Stimulated activated CD4-positive, alpha-beta T cell treated with anti-CD3 and anti-CD28 coated beads, Interleukin-15, amount 100 ng/mL, for 24 hours (primary cell): Measurements from ENCODE around the gene ALLC.

ENCODE experiments used
- DNase-seq: peaks from one replicate; pipeline ENCODE4 v3.0.0-alpha.2; 2020

Gene ALLC

DNA sequence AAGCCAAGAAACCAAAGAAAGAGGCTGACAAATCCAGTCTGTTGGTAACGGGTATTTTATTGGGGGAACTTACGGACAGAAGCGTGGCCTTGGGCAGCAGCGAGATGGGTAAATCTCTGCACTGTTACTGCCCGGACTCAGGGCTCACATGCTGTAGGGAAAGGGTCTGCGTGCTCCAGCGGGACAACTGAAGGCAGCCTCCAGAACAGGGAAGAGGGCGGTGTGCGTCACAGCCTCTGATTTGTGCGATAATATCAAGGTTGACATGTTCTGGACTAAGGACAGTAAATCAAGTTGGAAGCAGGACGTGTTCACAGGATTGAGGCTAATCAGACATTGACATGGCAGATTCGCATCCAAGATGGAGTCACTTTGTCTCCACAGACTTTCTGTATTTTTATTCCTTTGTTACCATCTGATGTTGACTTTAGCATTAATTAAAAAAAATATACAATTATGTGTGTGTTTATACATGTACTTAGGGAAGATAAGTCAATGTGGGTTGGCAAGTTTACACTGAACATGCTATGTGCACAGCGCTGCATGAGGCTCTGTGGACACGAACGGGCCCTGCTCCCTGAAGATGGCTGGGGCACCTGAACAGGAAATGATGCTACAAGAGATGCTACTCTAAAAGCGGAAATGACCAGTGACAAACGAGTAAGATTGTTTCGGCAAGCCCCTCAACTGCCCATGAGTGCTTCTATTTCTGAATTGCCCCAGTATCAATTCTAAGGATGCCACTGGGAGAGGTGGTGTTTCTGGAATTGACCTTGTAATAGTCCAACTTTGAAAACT lies 22.7 kb downstream of the ALLC start:
- DNase-seq: no peak

DNA sequence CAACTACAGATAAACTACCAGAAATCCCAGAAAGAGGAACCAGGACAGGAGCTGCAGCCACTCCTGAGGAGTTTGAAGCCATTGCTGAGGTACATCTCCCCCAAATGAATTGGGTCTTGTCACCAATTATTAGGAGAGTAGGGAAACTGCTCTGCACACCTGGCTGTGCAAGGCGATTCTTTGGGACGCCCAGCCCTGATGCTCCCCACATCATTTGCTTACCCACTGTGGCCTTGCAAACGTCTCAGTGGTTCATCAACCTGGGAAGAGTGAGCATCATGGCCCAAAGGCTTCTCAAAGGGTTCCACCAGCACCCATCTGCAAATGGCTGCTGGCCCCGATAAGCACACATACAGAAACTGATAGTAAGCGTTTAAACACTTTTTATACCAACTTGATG lies 23.6 kb downstream of the ALLC start:
- DNase-seq: no peak

DNA sequence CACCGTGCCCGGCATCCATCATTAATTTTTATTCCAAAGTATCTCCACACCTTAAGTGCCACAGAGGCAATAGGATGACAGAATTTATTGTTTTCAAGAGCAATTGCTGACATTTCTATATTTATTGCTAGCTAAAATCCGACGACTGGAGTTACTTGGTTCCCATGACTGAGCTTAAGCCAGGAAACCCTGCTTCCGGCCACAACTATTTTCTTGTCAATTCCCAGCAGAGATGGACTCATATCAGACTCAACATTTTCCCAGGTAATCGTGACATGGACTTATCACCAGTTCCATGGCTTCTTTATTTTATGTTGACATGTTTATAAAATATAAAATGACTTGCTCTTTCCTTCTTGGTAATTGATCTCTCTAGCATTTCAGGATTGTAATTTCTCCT lies 24.8 kb downstream of the ALLC start:
- no peak for DNase-seq

DNA sequence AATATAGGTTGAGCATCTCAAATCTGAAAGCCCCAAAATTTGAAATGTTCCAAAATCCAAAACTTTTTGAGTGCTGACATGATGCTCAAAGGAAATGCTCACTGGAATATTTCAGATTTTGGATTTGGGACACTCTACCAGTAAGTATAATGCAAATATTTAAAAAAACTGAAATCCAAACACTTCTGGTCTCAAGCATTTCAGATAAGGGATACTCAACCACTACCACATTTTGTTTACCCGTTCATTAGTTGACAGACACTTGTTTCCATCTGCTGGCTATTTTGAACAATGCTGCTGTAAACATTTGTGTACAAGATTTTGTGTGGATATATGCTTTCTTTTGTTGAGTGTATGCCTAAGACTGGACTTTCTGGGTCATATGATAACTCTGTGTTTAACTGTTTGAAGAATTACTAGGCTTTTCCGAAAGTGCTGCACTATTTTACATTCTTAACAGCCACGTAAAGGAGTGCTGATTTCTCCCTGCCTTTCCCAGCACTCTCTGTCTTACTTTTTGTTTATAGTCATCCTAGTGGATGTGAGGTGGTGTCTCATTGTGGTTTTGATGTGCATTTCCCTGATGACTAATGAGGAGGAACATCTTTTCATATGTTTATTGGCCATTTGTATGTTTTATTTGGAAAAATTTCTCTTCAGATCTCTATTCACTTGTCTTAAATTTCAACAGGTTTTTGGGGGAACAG lies 25.9 kb downstream of the ALLC start:
- DNase-seq: no peak

DNA sequence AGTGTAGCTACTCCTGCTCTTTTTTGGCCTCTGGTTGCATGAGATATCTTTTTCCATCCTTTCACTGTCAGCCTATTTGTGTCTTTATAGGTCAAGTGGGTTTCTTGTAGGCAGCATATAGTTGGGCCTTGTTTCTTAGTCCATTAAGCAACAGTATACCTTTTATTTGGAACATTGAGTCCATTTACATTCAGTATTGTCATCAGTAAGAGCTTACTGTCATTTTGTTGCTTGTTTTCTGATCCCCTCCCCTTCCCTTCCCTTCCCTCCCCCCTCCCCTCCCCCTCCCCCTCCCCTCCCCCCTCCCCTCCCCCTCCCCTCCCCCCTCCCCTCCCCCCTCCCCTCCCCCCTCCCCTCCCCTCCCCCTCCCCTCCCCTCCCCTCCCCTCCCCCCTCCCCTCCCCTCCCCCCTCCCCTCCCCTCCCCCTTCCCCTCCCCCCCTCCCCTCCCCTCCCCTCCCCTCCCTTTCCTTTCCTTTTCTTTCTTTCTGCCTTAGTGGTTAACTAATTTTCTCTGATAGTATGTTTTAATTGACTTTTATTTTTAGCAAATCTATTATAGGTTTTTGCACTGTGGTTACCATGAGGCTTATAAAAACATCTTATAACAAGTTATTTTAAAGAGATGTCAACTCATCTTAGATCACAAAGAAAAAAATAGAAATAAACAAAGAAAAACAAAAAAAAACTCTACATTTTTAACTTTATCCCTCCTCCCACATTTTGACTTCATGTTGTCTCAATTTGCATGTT lies 32.2 kb downstream of the ALLC start:
- no peak for DNase-seq

DNA sequence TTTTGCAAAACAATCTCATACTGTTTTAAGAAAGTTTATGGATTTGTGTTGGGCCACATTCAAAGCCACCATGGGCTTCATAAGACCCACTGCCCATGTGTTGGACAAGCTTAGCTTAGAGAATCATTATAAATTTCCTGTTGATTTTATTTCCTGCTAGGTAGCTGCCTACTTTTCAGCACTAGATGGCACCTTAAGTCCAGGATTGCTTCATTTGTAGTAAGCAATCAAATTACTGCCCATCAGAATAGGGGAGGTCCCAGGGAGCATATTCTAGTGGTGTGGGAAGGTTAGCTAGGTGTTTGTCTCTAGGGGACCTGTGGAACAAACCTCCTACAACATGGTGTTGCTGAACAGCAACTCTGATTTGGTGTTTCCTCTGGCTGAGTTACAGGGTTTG lies 34.4 kb downstream of the ALLC start:
- DNase-seq: no peak

DNA sequence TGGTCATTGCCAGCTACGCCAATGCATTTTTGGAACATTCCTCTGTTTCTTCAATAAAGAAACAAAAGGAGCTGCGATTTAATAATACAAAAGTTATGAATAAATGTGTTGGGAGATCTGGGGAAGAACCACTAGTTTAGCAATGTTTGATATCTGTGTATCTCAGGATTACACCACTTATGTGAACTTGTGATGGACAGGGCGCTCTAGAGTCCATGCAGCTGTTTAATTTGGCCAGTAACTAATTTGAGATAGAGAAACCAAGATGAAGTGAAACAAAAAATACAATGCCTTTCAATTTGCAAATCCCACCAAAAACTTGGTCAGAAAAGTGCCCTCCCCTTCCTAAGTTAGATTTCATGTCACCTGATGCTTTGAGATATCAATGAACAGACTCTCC lies 38.5 kb downstream of the ALLC start:
- no peak for DNase-seq

DNA sequence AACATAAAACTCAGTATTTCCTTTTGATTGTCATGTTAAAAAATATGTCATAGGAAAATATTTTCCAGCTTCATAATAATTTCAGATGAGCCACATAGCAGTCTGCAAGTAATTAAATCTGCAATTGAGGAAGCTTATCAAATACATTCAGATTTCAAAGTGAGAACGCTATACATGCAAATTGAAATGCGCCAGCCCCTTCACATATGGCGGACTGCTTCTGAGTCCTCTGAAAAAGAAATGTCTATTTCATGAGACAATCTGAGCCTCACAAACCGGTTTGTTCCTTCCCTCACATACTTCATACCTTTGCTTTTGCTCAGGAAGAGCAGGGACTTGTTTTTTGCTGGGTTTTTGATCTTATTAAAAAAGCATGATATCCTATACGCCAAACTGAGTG lies 43.1 kb downstream of the ALLC start:
- no peak for DNase-seq

DNA sequence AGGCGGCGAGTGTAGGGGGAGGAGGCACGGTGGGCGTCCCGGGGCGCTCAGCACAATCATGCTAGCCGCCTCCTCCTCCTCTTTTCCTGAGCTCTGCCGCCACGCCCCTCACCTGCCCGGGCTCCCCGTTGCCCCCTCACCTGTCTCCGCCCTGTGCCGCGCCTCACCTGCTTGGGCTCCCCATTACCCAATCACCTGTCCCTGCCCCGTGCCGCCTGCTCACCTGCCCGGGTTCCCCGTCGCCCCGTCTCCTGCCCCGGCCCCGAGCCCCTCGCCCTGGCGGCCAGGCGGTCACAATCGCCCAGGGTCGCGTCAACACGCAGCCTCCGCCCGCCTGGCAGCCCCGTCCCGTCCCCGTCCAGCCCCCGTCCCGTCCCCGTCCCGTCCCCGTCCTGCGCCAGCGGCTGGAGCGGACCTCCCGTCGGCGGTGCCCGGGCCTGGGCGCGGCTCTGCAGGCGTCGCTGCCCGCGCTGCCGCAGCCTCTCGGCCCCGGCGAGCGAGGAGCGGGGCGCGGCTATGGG lies 45.3 kb downstream of the ALLC start, which contains the start of gene DCDC2C:
Gene DCDC2C, plus strand, starts transcription at position 340 of the 521 bp plus-strand sequence. Its CDS starts 177 bp downstream, at position 517.
- no peak for DNase-seq

DNA sequence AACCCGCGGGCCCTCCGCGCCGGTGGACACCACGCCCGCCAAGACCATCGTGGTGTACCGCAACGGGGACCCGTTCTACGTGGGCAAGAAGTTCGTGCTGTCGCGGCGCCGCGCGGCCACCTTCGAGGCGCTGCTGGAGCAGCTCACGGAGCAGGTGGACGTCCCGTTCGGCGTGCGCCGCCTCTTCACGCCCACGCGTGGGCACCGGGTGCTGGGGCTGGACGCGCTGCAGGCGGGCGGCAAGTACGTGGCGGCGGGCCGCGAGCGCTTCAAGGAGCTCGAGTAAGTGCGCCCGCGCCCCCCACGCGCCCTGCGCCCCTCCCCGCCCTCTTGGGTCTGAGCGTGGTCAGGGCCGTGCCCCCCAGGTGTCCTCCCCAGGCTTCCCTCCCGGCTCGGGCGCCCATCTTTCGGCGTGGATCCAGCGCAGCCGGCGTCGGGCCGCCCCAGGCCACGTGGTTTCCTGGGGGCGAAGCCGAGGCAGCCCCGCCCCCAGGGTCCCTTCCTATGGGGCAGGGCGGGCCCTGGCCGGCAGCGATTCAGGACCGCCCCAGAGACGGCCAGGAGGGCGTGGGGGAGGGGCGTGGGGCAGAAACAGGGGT lies 45.9 kb downstream of the ALLC start:
- no peak for DNase-seq

DNA sequence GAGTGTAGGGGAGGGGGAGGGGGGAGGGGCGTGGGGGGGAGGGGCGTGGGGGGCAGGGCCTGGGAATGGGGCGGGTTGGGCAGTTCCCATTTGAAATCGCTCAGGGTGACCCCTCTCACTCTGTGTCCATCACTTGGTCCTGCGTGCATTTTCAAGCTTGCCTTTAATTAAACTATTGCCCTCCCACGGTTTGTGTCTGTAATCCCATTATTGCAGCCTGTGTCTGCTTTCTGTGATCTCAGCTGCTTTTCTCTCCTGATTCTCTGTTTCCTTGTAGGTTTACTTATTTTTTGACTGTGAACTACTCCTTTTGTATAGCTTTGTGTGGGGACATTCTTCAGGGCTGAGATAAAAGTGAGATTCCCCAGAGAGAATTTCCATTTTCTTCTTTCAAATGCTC lies 46.7 kb downstream of the ALLC start:
- DNase-seq: no peak

DNA sequence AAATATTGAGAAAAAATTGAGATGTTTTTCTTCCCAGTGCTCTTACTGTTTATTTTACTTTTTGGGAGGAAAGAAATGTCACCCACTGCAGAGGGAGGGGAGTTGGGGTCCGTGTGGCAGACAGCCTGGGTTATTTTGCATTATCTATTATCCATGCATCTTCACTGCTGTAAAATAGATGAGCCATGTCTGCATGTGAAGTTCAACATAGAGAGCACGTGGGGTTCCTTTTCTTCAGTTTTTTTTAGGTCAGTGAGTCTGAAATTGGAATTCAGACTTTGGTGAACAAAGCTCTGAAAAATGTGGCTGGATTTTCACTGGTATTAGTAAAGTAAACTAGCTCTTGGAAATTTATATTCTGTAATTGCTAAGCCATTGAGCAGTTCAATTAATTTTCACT lies 47.8 kb downstream of the ALLC start:
- DNase-seq: no peak

DNA sequence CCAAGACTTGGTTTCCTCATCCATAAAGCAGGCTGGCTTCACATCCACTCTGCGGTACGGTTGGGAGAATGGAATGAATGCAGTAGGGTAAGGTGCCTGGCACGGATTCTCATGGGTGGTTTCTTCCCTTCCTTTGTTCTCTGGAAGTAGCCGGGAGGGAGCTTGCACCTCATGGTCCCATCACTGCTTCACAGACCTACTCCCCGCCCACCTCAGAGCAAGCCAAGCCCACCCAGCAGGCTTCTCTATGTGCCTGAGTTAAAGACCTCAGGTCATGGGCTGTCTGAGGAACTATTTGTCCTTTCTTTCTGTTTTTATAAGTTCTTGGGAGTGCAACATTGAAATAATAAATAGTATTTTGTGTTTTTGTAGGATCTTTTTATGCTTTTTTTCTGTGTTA lies 48.9 kb downstream of the ALLC start:
- no peak for DNase-seq

DNA sequence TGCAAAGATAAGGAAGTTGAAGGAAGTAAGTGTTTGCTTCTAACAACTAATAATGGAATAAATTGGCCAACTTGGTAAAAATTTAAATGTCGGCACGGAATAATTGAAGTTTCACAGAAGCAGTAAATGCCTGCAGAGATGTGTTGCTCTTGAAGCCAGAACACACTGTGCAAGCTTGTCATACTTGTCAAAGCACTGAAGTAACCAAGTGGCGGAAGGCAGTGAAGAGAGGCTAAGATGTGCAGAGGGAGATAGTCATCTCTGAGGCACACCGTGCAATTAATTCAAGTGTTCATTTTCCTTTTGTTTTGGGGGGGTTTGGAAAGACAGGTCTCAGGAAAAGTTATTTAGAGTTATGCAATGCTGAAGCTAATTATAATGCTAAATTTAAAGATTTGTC lies 50.6 kb downstream of the ALLC start:
- no peak for DNase-seq

DNA sequence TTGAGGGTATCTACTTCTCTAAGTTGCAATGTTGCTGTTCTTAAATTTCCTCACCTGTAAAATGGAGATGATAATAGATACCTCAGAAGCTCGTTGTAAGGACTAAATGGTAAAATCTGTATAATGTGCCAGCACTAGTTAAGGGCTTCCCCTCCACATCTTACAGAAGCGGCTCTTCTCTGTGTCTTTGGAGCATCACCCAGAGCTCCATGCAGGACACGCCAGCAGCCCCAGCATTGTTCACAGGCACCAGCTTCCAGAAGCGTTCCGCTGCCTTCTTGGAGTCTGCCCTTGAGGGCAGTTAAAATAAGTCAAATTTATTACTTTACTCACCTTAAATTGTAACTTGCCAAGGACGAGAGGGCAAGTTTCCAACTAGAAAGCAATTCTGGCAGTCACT lies 51.2 kb downstream of the ALLC start:
- no peak for DNase-seq

DNA sequence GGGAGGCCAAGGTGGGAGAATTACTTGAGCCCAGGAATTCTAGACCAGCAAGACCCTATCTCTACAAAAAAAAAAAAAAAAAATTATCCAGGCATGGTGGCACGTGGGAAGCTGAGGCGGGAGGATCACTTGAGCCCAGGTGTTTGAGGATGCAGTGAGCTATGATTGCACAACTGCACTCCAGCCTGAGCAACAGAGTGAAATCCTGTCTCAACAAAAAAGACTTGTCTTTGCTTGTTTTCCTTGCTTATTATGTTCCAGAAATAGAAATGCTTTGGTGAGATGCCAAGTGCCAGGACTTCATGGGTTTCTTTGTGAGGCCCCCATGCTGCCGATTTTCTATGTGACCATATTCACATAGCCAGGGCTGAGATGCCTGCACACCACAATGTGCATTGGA lies 54.4 kb downstream of the ALLC start:
- no peak for DNase-seq

DNA sequence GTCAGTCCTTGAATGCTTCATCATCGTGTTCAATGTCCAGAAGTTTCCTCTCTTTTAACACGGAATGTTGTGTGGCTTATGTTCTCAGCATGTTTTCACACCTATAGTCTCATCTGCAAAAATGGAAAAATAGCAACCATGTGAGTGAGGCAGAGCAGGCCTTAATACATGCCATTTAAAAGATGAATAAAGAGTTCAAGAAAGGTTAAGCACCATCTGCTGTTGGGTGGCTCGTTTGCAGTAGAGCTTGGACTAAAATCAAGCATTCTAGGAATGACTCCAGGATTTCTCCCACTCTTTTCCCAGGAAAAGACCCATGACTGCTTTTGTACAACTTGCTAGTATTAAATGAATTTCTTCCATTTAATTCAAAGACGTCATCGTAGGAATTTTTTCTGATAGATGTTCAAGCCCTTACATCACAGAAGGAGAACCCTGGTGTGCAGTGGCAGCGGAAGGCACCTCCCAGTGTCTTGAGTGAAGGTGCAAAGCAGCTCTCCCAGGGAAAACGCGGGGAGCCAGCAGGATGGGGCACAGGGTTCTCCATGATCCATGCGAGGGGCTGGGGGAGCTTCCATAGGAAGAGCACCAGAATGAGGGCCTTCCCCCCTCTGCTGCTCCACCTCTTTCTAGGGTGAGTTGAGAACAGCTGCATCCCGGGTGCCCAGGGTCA lies 55.0 kb downstream of the ALLC start:
- no peak for DNase-seq

DNA sequence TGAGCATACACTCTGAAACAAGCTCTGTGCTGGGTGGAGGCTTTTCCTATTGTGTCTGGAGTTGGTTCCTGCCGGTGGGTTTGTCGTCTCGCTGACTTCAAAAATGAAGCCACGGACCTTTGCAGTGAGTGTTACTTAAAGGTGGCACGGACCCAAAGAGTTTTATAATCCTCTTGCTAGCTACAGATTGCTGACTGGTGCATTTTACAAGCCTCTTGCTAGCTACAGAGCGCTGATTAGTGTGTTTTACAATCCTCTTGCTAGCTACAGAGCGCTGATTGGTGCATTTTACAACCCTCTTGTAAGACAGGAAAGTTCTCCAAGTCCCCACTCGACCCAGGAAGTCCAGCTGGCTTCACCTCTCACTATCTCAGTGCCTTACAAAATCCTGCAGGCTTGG lies 60.7 kb downstream of the ALLC start:
- DNase-seq: no peak

DNA sequence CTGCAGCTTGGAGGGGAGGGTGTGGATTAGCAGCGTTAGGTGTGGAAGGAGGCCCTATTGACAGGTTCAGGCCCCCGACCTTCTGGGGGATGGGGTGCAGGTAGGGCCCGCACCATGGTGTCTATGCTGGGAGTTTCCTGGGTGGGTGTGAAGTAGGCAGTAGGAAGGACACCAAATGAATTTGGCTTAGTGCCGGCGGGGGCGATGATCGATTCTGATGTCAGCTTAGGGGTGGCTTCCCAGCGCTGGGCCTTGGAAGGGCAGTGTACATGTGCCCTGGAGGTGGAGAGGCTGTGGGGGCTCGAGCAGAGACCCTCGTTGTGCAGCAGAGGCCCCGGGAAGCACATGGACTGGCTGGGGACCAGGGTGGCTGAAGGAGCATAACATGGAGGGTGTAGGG lies 67.0 kb downstream of the ALLC start:
- no peak for DNase-seq

DNA sequence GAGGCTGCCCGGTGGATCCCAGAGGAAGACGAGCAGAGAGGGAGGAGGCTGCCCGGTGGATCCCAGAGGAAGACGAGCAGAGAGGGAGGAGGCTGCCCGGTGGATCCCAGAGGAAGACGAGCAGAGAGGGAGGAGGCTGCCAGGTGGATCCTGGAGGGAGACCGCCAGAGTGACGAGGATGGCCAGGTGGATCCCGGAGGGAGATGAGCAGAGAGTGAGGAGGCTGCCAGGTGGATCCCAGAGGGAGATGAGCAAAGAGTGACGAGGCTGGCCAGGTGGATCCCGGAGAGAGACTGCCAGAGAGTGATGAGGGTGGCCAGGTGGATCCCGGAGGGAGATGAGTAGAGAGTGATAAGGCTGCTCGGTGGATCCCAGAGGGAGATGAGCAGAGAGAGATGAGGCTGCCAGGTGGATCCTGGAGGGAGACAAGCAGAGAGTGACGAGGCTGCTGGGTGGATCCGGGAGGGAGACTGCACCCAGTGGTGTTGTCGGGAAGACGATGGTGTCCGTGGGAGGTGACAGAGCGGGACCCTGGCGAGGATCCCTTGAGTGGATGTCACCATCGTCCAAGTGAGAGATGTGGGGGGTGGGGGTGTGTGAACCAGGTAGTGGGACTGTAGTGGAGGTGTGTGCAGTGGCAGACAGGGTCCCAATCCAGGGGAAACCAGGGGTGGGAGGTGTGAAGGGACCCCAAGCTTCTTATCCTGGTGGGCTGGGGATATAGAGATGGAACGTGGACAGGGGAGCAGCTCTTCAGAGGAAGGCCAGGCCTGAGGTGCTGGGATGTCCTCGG lies 67.7 kb downstream of the ALLC start:
- no peak for DNase-seq

DNA sequence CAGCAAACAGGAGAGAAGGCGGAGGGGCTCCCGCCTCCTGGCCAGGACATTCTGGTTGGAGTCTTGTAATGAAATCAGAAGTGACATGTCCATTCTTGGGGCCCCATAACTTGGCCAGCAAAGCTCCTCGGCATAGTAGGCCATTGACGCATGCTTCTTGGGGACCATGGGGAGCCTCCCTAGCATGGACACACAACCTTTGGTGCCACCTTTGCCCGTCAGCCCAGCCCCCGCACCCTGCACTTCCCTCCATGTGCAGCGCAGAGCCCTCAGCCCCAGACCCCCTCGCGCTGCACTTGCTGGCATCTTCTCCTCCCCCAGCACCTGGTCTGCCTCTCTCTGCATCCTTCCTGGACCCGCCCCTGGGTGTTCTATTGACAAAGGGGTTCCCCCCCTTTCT lies 68.5 kb downstream of the ALLC start:
- DNase-seq: no peak
